GM18873 (cell line): Measurements from ENCODE around the gene GRHL3.

Experiments
- ATAC-seq: cut with Tn5 transposase; IDR thresholded peaks from one replicate; pipeline ENCODE4 v1.9.1; 2021; ENCODE audit warnings: mild to moderate bottlenecking, moderate library complexity, moderate number of reproducible peaks; ENCODE audit not compliant: unreplicated experiment, low FRiP score

The GRHL3 gene

GRCh38 chr1:24340770-24341169 is 21.6 kb downstream of the GRHL3 start:
- ATAC-seq = no peak

GRCh38 chr1:24341260-24341659 is 22.1 kb downstream of the GRHL3 start:
- no peak for ATAC-seq

GRCh38 chr1:24343412-24344089 is 24.4 kb downstream of the GRHL3 start:
- ATAC-seq = no peak

- no peak for ATAC-seq
Measured at GRCh38 chr1:24344090-24344742, 25.1 kb downstream of the GRHL3 start.

- ATAC-seq = no peak
Measured at GRCh38 chr1:24345334-24345733, 26.2 kb downstream of the GRHL3 start.

GRCh38 chr1:24347159-24347934 is 28.2 kb downstream of the GRHL3 start:
- no peak for ATAC-seq

- ATAC-seq = no peak
Measured at GRCh38 chr1:24348196-24348595, 29.0 kb downstream of the GRHL3 start.

- no peak for ATAC-seq
Measured at GRCh38 chr1:24349891-24350290, 30.7 kb downstream of the GRHL3 start.

- no peak for ATAC-seq
Measured at GRCh38 chr1:24351247-24351646, 32.1 kb downstream of the GRHL3 start.

GRCh38 chr1:24351918-24352627 is 32.9 kb downstream of the GRHL3 start:
- ATAC-seq = no peak

- no peak for ATAC-seq
Measured at GRCh38 chr1:24353292-24353891, 34.2 kb downstream of the GRHL3 start.

GRCh38 chr1:24355466-24355865 is 36.3 kb downstream of the GRHL3 start:
- no peak for ATAC-seq

- ATAC-seq = no peak
Measured at GRCh38 chr1:24357038-24357437, 37.9 kb downstream of the GRHL3 start.

- ATAC-seq = no peak
Measured at GRCh38 chr1:24360681-24361080, 41.5 kb downstream of the GRHL3 start.

- ATAC-seq = no peak
Measured at GRCh38 chr1:24361811-24362210, 42.7 kb downstream of the GRHL3 start.

GRCh38 chr1:24362396-24362795 is 43.2 kb downstream of the GRHL3 start:
- ATAC-seq = no peak

GRCh38 chr1:24362982-24363614 is 43.9 kb downstream of the GRHL3 start:
- no peak for ATAC-seq

GRCh38 chr1:24363994-24364393 is 44.8 kb downstream of the GRHL3 start:
- no peak for ATAC-seq

GRCh38 chr1:24364605-24364974 is 45.4 kb downstream of the GRHL3 start:
- no peak for ATAC-seq
